ENCODE results near the gene NUDT14.

DNA sequence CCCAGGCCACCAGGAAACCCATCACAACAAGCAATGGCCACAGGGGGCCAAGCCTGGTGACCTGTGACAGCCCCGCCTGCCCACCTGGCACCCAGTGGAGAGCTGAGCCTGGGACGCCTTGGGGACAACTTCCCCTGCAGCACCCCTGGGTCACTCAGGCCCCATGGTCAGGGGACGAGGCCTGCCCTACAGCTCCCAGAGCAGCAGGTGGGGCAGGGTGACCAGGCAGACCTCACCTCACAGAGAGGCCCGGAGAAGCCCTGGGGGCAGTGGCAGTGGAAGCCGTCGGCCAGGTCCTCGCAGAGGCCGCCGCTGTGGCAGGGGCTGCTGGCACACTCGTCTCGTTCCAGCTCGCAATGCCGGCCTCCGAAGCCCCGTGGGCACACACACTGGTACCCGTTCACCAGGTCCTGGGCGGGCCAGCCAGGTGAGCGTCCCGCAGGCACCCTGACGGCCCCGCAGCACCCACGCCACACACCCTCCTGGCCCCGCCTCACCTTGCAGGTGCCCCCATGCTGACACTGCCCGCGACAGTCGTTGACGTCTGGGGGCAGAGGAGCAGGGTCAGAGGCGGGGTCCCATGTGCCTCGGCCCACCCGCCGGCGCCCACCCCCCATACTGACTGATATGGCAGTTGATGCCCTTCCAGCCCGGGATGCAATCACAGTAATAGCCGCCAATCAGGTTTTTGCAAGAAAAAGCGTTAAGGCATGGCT, 30.6 kb downstream of the NUDT14 start:
- TF ChIP-seq TAF1 (IDR thresholded peaks at IDR 0.05; ENCODE audit: low read depth): no peak
- TF ChIP-seq, protein P1, sequence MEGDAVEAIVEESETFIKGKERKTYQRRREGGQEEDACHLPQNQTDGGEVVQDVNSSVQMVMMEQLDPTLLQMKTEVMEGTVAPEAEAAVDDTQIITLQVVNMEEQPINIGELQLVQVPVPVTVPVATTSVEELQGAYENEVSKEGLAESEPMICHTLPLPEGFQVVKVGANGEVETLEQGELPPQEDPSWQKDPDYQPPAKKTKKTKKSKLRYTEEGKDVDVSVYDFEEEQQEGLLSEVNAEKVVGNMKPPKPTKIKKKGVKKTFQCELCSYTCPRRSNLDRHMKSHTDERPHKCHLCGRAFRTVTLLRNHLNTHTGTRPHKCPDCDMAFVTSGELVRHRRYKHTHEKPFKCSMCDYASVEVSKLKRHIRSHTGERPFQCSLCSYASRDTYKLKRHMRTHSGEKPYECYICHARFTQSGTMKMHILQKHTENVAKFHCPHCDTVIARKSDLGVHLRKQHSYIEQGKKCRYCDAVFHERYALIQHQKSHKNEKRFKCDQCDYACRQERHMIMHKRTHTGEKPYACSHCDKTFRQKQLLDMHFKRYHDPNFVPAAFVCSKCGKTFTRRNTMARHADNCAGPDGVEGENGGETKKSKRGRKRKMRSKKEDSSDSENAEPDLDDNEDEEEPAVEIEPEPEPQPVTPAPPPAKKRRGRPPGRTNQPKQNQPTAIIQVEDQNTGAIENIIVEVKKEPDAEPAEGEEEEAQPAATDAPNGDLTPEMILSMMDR (IDR thresholded peaks at IDR 0.05; ENCODE audit: poor library complexity, severe bottlenecking): no peak
- TF ChIP-seq, protein P2, sequence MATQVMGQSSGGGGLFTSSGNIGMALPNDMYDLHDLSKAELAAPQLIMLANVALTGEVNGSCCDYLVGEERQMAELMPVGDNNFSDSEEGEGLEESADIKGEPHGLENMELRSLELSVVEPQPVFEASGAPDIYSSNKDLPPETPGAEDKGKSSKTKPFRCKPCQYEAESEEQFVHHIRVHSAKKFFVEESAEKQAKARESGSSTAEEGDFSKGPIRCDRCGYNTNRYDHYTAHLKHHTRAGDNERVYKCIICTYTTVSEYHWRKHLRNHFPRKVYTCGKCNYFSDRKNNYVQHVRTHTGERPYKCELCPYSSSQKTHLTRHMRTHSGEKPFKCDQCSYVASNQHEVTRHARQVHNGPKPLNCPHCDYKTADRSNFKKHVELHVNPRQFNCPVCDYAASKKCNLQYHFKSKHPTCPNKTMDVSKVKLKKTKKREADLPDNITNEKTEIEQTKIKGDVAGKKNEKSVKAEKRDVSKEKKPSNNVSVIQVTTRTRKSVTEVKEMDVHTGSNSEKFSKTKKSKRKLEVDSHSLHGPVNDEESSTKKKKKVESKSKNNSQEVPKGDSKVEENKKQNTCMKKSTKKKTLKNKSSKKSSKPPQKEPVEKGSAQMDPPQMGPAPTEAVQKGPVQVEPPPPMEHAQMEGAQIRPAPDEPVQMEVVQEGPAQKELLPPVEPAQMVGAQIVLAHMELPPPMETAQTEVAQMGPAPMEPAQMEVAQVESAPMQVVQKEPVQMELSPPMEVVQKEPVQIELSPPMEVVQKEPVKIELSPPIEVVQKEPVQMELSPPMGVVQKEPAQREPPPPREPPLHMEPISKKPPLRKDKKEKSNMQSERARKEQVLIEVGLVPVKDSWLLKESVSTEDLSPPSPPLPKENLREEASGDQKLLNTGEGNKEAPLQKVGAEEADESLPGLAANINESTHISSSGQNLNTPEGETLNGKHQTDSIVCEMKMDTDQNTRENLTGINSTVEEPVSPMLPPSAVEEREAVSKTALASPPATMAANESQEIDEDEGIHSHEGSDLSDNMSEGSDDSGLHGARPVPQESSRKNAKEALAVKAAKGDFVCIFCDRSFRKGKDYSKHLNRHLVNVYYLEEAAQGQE (IDR thresholded peaks at IDR 0.05; ENCODE audit: borderline replicate concordance): no peak

Measured in neural cell (in vitro differentiated cells).